ENCODE measurements around the gene FAM209A.
"Not testable (repeated sequence)": the region's sequence is repeated elsewhere in the genome, so short reads cannot be mapped to it uniquely, and the experiment has no call there.

FAM209A gene

GRCh38 chr20:56540415-56540814 is 15.9 kb downstream of the FAM209A start:
- no peak for DNase-seq (ENCODE audit: low read depth)

GRCh38 chr20:56542489-56543030 is 18.0 kb downstream of the FAM209A start:
- no peak for DNase-seq (ENCODE audit: low read depth)

DNA sequence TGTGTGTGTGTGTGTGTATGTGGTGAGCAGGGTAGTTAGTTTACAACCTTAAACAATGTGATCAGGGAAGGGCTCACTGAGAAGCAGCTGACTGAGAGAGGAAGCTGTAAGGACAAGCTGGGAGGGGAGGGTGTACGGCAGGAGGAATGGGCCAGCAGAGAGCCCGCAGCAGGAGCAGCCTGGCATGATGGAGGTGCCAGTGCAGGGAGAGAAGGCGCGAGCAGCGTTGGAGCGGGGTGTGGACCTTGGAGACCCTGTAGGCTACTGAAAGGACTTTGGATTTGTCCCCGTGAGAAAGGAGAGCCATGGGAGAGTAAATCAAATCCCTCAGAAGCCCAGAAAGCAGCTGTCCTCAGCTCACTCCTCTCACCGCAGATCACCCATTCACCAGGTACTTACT is 27.0 kb downstream of the FAM209A start:
- DNase-seq (ENCODE audit: low read depth), result no peak

- no peak for DNase-seq (ENCODE audit: low read depth)
Measured at GRCh38 chr20:56552911-56553629, 28.5 kb downstream of the FAM209A start.

- DNase-seq (ENCODE audit: low read depth), result no peak
Measured at GRCh38 chr20:56554869-56555268, 30.3 kb downstream of the FAM209A start.

DNA sequence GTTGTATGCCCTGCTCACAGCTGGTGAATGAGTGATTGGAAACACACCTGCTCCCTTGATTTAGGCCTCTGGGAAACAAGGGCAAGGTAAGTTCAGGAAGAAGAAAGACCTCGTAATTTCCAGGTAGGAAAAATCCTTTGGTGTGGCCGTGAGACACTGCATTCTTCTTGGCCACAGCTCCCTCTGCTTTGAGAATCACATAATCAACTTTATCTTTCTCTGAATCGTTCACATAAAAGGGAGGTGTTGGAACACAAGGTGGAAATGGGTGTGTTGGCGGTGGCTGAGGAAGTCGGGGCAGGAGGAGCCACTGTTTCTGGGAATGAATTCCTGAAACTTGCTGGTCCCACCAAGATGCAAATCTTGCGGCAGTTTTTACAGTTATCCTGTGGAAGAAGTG is 34.4 kb downstream of the FAM209A start:
- no peak for DNase-seq (ENCODE audit: low read depth)

DNA sequence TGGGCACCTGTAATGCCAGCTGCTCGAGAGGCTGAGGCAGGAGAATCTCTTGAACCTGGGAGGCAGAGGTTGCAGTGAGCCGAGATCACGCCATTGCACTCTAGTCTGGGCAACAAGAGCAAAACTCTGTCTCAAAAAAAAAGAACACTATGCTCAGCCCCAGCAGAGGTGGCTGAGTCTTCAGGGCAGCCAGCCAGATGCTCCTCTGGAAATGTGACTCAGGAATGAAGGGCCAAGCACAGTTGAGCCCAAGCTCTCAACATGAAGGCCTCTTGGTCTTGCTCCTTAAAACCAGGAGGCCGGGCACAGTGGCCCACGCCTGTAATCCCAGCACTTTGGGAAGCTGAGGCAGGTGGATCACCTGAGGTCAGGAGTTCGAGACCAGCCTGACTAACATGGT is 40.0 kb downstream of the FAM209A start:
- DNase-seq (ENCODE audit: low read depth), result not testable (repeated sequence)

DNA sequence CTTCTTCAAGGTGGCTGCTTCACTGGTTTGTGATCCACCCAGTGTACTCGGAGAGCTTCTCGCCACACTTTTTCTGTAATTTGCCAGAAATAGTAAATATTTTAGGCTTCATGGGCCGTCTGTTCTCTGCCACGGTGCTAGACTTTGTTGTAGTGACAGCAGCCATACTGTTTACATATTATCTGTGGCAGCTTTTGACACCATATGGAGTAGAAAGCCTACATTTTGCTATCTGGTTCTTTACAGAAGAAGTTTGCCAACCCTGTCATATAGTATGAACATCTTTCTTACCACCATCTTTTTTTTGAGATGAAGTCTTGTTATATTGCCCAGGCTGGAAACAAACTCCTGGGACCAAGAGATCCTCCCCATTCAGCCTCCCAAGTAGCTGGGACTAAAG is 41.0 kb downstream of the FAM209A start:
- no peak for DNase-seq (ENCODE audit: low read depth)

GRCh38 chr20:56566621-56567020 is 42.1 kb downstream of the FAM209A start:
- DNase-seq (ENCODE audit: low read depth), result no peak

DNA sequence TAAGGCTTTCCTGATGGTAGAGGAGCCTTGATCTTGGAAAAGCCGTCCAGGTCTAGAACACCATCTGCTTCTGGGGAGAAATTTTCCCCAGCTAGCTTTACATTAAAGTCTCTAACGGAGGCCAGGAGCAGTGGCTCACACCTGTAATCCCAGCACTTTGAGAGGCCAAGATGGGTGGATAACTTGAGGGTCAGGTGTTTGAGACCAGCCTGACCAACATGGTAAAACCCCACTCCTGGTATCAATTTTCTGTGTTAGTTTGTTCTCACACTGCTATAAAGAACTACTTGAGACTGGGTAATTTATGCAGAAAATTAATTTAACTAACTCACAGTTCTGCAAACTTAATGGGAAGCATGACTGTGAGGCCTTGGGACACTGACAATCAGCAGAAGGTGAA is 46.3 kb downstream of the FAM209A start:
- no peak for DNase-seq (ENCODE audit: low read depth)

DNA sequence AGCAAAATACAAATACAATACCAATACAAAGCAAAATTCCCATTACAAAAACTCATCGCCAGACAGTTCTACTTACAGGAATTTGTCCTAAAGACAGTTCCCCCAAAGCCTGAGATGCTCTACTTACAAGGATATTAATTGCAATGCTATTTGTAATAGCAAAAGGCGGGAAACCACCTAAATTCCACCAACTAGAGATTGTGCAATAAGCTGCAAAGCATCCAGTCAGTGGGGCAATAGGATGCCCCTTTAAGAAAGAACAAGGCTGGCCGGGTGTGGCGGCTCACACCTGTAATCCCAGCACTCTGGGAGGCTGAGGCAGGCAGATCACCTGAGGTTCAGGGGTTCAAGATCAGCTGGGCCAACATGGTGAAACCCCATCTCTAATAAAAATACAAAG is 47.6 kb downstream of the FAM209A start:
- no peak for DNase-seq (ENCODE audit: low read depth)

GRCh38 chr20:56573986-56574385 is 49.4 kb downstream of the FAM209A start:
- DNase-seq (ENCODE audit: low read depth), result no peak

DNA sequence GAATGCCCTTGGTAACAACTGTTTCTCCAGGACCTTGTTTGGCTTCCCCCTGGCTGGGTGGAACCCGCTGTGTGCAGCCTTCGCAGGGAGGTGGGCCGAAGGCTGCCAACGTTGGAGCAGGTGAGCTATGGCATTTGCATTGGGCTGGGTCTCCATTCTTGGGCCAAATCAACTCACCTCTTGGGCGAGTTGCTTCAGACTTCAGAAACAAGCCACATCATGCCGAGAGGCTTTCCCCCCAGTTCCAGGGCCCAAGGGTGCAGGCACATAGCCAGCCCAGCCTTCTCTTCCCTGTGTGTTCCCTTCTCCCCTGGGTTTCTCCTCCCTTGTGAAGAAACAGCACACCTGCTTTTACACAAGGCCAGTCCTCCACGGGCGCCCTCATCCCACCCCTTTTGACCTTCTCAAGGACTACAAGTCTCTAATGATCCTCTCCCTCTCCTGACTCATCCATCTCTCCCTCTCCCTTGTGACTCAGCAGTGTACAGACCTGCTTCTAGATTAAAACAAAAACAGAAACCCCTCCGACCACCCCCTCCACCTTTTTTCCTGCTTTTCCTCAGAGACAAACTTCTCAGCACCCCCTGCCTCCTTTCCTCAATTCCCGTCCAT is 50.1 kb downstream of the FAM209A start:
- no peak for DNase-seq (ENCODE audit: low read depth)

GRCh38 chr20:56575157-56575556 is 50.6 kb downstream of the FAM209A start:
- DNase-seq (ENCODE audit: low read depth), result no peak

All from activated T-helper 1 cell treated with Interleukin-2 at 50 U/mL for 16 hours (primary cell).